ENCODE results near the gene RELL2.

Gene RELL2

GRCh38 chr5:141647242-141647641 lies 10.4 kb downstream of the RELL2 start:
- in situ Hi-C loops (cut with HindIII; ENCODE audit: low sequenced_read_pairs): no loop called here

- in situ Hi-C loops (cut with HindIII; ENCODE audit: low sequenced_read_pairs): no loop called here
Observed at GRCh38 chr5:141647851-141648250, 11.1 kb downstream of the RELL2 start.

DNA sequence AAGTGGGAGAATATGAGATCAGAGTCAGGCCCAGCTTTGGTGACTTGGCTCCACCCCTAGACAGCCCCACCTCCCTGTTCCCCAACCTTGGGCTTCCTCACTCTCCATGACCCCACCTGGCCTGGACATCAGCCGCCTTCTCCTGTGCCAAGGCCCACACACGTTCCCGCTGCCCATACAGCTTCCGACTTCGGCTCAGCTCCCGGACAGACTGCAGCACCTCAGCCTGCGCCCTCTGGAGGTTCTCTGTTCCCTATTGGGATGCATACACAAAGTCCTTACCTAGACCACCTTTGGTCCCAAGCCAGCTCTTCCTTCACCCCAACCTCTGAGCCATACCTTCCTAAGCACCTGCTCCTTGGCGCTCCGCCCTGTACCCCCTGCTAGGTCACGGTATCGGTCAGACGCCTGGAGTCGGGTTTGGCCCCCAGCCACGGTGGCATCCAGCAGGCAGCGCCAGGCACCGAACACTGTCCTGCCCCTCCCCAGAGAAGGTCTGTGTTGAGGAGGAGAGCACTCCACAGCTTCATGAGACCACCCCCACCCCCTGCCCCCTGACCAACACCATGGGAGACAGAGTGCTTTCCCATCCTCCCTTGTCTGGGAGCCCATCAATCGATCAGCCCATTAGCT lies 12.4 kb downstream of the RELL2 start:
- in situ Hi-C loops (cut with HindIII; ENCODE audit: low sequenced_read_pairs): no loop called here

DNA sequence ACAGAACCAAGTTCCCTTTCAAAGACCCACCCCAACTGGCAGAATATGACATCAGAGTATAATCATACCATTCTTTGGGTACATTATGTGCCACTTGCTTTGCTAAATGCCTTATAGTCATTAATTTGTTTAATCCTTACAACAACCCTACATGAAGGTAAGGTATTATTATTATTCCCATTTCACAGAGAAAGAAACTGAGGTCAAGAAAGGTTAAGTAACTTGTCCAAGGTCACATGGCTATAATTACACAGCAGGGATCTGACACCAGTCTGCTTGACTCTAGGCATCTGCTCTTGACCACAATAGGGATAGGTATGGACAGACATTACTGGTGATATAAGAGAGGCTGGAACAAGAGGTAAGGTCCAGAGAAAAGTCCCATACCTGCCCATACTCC lies 13.2 kb downstream of the RELL2 start:
- in situ Hi-C loops (cut with HindIII; ENCODE audit: low sequenced_read_pairs): loop anchor here (5.0 kb wide), 1 partner anchor 33 kb away; the partner anchor contains the start of gene DIAPH1

- in situ Hi-C loops (cut with HindIII; ENCODE audit: low sequenced_read_pairs): loop anchor here (5.0 kb wide), 1 partner anchor 34 kb away; the partner anchor contains the start of gene DIAPH1
Observed at GRCh38 chr5:141650851-141651727, 14.3 kb downstream of the RELL2 start, which contains the start of gene FCHSD1. Gene FCHSD1 (minus strand): TSS chr5:141651418. CDS start chr5:141651368, 50 bp downstream.

- in situ Hi-C loops (cut with HindIII; ENCODE audit: low sequenced_read_pairs): loop anchor here (5.0 kb wide), 1 partner anchor 34 kb away; the partner anchor contains the start of gene DIAPH1
Observed at GRCh38 chr5:141651728-141652105, 14.9 kb downstream of the RELL2 start.

- in situ Hi-C loops (cut with HindIII; ENCODE audit: low sequenced_read_pairs): loop anchor here (5.0 kb wide), 1 partner anchor 37 kb away; the partner anchor contains the start of gene DIAPH1
Observed at GRCh38 chr5:141654298-141654697, 17.5 kb downstream of the RELL2 start.

- in situ Hi-C loops (cut with HindIII; ENCODE audit: low sequenced_read_pairs): no loop called here
Observed at GRCh38 chr5:141655020-141655419, 18.2 kb downstream of the RELL2 start.

DNA sequence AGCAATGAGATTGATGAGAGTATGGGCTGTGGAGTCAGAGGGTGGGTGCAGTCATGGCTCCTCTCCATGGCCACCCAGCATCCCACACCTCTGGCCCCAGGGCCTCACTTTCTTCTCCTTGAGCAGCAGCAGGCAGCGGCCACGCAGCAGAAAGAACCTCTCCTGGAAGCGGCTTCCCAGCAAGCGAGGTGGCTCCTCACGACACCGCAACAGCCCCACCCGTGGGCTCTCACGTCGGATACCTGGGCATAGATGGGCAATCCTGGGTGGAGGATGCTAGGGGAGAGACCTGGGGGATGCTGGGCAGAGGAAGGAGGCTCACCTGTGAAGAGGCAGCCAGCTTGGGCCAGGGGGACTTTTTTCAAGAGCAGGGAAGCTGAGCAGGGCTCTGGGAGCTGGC lies 19.6 kb downstream of the RELL2 start:
- in situ Hi-C loops (cut with HindIII; ENCODE audit: low sequenced_read_pairs): no loop called here

GRCh38 chr5:141657404-141657803 lies 20.6 kb downstream of the RELL2 start:
- in situ Hi-C loops (cut with HindIII; ENCODE audit: low sequenced_read_pairs): no loop called here

DNA sequence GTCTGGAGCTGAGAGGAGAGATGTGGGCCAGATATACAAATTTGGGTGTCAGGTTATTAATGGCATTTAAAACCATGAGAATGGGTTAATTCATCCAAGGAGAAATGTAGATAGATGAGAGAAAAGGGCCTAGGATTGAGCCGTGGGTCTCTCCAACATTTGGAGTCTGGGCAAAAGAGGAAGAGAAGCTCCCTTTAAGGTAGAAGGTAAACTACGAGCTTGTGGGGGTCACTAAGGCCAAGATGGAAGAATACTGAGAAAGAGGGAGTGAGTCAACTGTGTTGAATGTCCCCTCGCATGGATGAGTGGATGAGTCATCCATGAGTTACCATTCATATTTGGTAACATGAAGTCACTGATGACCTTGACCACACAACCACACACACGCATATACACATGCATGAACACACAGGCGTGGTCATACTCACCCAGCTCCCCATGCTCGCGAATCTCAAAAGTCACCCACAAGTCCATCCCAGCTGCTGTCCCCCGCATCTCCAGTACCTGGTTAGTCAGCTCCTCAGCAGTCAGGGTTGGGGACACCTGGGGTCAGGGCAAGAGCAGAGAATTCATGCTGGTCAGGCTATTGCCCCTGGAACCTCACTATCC lies 21.2 kb downstream of the RELL2 start:
- in situ Hi-C loops (cut with HindIII; ENCODE audit: low sequenced_read_pairs): no loop called here

DNA sequence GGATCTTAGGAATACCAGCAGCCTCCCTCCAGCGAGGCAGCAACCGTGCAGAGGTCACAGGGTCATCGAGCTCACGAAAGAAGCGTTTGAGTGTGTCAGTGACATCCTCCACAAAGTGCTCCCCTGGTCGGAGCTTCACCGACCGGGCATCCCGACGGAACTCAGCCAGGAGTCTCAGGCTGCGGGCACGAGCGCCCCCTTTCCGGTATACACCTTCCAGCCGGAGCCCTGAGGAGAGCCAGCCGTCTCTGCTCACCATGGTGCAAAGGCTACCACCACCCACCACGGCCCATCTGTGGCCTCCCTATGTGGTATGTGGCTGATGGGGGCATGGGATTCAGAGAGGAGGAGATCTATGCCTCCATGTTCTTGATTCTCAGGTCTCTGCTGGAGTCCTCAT lies 25.2 kb downstream of the RELL2 start:
- in situ Hi-C loops (cut with HindIII; ENCODE audit: low sequenced_read_pairs): no loop called here

DNA sequence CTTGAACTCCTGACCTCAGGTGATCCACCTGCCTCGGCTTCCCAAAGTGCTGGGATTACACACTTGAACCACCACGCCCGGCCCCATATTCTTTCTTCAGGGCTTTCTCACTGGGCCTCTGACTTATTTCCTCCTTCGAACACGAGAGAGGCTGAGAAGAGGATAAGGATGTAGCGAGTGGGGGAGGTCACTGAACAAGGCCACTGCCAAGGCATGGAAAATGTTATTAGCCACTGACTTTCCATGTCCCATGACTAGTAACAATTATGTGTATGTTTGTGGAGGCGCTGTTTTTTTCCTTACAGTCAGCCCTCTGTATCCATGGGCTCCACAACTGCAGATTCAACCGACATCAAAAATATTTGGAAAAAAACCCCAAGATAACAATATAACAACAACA lies 26.7 kb downstream of the RELL2 start:
- in situ Hi-C loops (cut with HindIII; ENCODE audit: low sequenced_read_pairs): no loop called here

DNA sequence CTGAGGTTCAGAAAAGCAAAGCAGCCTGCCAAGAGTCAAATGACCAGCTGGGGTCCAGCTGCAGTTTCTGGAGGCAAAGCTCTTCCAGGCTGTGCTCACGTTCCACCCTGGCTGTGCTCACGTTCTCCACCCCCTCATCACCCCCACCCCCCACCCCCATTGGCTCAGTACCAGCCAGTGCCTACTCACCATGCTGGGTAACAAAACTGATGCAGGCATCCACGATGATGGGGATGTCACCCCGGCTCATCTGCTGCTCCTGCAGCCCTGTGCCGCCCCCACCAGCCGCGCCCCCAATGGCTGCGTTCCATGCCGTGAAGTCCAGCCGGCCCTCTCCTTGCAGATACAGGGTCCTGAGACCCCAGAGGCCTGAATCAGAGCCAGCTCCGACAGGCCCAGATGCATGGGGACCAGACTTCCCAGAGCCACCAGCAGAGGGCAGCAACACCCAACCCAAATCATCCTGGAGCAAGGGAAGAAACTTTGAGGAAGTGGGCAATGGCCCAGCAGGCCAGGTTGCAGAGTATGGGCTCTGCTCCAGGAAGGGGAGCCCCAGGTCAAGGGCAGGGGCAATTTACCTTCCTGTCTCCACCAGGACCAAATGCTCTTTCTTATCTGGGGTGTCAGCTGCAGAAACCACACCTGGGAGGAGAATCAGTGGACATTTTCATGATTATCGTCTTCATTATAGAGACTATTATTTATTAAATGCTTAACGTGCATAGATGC lies 28.1 kb downstream of the RELL2 start:
- in situ Hi-C loops (cut with HindIII; ENCODE audit: low sequenced_read_pairs): no loop called here

- in situ Hi-C loops (cut with HindIII; ENCODE audit: low sequenced_read_pairs): no loop called here
Observed at GRCh38 chr5:141665995-141666940, 29.5 kb downstream of the RELL2 start.

GRCh38 chr5:141668601-141669265 lies 31.9 kb downstream of the RELL2 start:
- in situ Hi-C loops (cut with HindIII; ENCODE audit: low sequenced_read_pairs): no loop called here

DNA sequence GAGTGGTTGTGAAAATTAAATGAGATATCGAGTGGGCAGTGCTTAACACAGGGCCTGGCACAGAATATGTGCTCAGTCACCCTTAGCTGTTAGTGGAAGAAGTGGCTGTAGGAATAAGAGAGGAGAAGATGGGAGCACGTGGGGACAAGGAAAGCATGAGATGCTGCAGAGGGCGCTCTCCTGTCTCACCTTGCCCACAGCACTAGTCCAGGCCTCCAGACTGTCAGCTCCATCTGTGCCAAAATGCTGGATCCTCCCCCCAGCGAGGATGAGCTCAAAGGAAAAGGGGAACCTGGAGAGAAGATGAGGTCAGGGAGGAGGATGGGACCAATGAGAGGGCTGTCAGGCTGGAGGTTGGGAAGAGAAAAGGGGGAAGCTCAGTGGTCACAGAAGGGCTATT lies 32.7 kb downstream of the RELL2 start:
- in situ Hi-C loops (cut with HindIII; ENCODE audit: low sequenced_read_pairs): no loop called here

- in situ Hi-C loops (cut with HindIII; ENCODE audit: low sequenced_read_pairs): no loop called here
Observed at GRCh38 chr5:141672071-141672840, 35.5 kb downstream of the RELL2 start.

All from endothelial cell of hepatic sinusoid (primary cell).